Suppressor macrophage treated with lipopolysaccharide for 1 hour (primary cell): ENCODE results near the gene P2RX7.
A peak's percentile ranks its signal among the peaks of the same experiment; 100 is the strongest.

Experiments used
- DNase-seq, 3 donors: peaks; one replicate each; pipeline ENCODE4 v3.0.0-alpha.2; 2020 to 2022

The P2RX7 gene

GRCh38 chr12:121132601-121133481, at the start of gene P2RX7:
Gene P2RX7, plus strand, starts transcription at chr12:121132876. Its CDS starts 95 bp downstream, at chr12:121132971.
- peak; percentile 95 to 97 (median 96) for DNase-seq

- no peak for DNase-seq
These were observed 48.4 kb upstream of the P2RX7 start for GRCh38 chr12:121084229-121084628.

GRCh38 chr12:121085069-121085468, 47.6 kb upstream of the P2RX7 start:
- DNase-seq, result no peak

- DNase-seq, result no peak
These were observed 46.9 kb upstream of the P2RX7 start for GRCh38 chr12:121085506-121086353.

- peak; percentile 49 to 64 (median 60) for DNase-seq
These were observed 45.8 kb upstream of the P2RX7 start for GRCh38 chr12:121086781-121087295.

GRCh38 chr12:121087467-121088194, 45.0 kb upstream of the P2RX7 start:
- DNase-seq, result peak; percentile 68 to 82 (median 73)

- no peak for DNase-seq
These were observed 44.5 kb upstream of the P2RX7 start for GRCh38 chr12:121088195-121088585.

GRCh38 chr12:121089031-121089812, 43.5 kb upstream of the P2RX7 start:
- peak in 1 of 3 donors; percentile 11 for DNase-seq

- DNase-seq, result no peak
These were observed 42.8 kb upstream of the P2RX7 start for GRCh38 chr12:121089813-121090430.

GRCh38 chr12:121090586-121091514, 41.8 kb upstream of the P2RX7 start:
- DNase-seq, result no peak

- no peak for DNase-seq
These were observed 40.6 kb upstream of the P2RX7 start for GRCh38 chr12:121092034-121092433.

GRCh38 chr12:121093487-121093891, 39.2 kb upstream of the P2RX7 start:
- no peak for DNase-seq

- DNase-seq, result peak; percentile 77 to 88 (median 83)
These were observed 37.0 kb upstream of the P2RX7 start for GRCh38 chr12:121095544-121096198.

- peak; percentile 28 to 54 (median 34) for DNase-seq
These were observed 36.4 kb upstream of the P2RX7 start for GRCh38 chr12:121096199-121096798.

GRCh38 chr12:121099779-121100178, 32.9 kb upstream of the P2RX7 start:
- DNase-seq, result no peak

- no peak for DNase-seq
These were observed 30.4 kb upstream of the P2RX7 start for GRCh38 chr12:121102307-121102706.

GRCh38 chr12:121107681-121108080, 25.0 kb upstream of the P2RX7 start:
- peak in 1 of 3 donors; percentile 27 for DNase-seq

GRCh38 chr12:121108492-121108891, 24.2 kb upstream of the P2RX7 start:
- no peak for DNase-seq
